ENCODE results near the gene ATP8A2. TPM values are rescaled to one million over a fixed set of nuclear protein-coding genes. Genes with fewer than 3 reads are reported as not detected.

The ATP8A2 gene
- total and polyA plus RNA-seq, 4 donors, result 0.01 to 0.08 (median 0.05) TPM; not detected in 1

GRCh38 chr13:26051657-26052311, 680.0 kb downstream of the ATP8A2 start, which contains the start of gene SHISA2:
Gene SHISA2 (minus strand): TSS chr13:26052016. CDS start chr13:26050975, 1,041 bp downstream.
- Histone ChIP-seq H3K27ac (ENCODE audit: low read depth in 1 of 2, low read length in 2 of 2) (no peak within 1 kb of the TSS), H3K27me3 (ENCODE audit: control insufficient read depth in 4 of 4, insufficient read depth in 4 of 4, low read length in 3 of 4) (peaks cover 4 to 36% (median 19%) of the 10 kb centered on the region in 4 donors), H3K9me3 (ENCODE audit: control insufficient read depth in 4 of 4, low read length in 3 of 4) (no peaks in the 10 kb centered on the region), H3K4me1 (ENCODE audit: control insufficient read depth in 4 of 4, insufficient read depth in 4 of 4, low read length in 3 of 4) (peaks cover 0 to 18% (median 9%) of the 10 kb centered on the region in 4 donors), H3K4me3 (ENCODE audit: low read depth in 1 of 3, low read length in 3 of 3) (peak within 1 kb of the TSS in 1 of 3 donors; percentile 37), H3K36me3 (ENCODE audit: control insufficient read depth in 4 of 4, insufficient read depth in 3 of 4, low read depth in 1 of 4, low read length in 3 of 4) (no peaks in the 10 kb centered on the region), H3K9ac (ENCODE audit: low read depth in 1 of 2, low read length in 2 of 2) (no peak within 1 kb of the TSS)
- 3% methylated on average over 71 of the region's 72 CpGs for WGBS
- DNase-seq (ENCODE audit: low spot score), result no peak
- no peak for TF ChIP-seq REST (IDR thresholded peaks at IDR 0.05)
- TF ChIP-seq GABPA (IDR thresholded peaks at IDR 0.05 in 1 of 2, conservative IDR thresholded peaks at IDR 0.05 in 1 of 2), result no peak
- TF ChIP-seq EGR1 (IDR thresholded peaks at IDR 0.05; ENCODE audit: low read depth in 2 of 2), result no peak
- TF ChIP-seq RXRA (IDR thresholded peaks at IDR 0.05), result no peak
- no peak for TF ChIP-seq HNF4G (IDR thresholded peaks at IDR 0.05)
- no peak for TF ChIP-seq NR2F2 (IDR thresholded peaks at IDR 0.05)
- no peak for TF ChIP-seq HNF4A (conservative IDR thresholded peaks at IDR 0.05)
- TF ChIP-seq MAX (IDR thresholded peaks at IDR 0.05), result no peak
- no peak for TF ChIP-seq ZBTB33 (IDR thresholded peaks at IDR 0.05)
- TF ChIP-seq CTCF (IDR thresholded peaks at IDR 0.05; ENCODE audit: low read depth, low read length, missing input control), result no peak
- TF ChIP-seq JUND (IDR thresholded peaks at IDR 0.05), result no peak
- TF ChIP-seq YY1 (IDR thresholded peaks at IDR 0.05), result no peak

GRCh38 chr13:26052337-26052736, 680.6 kb downstream of the ATP8A2 start:
- Histone ChIP-seq H3K4me3 (ENCODE audit: low read depth in 1 of 3, low read length in 3 of 3) (no peak overlapping the region), H3K27ac (ENCODE audit: low read depth in 1 of 2, low read length in 2 of 2) (no peak overlapping the region)

More at GRCh38 chr13:26052337-26052736, 680.6 kb downstream of the ATP8A2 start:
- no peak for TF ChIP-seq FOXA1 (IDR thresholded peaks at IDR 0.05)
- no peak for TF ChIP-seq EGR1 (IDR thresholded peaks at IDR 0.05; ENCODE audit: low read depth in 2 of 2)
- no peak for TF ChIP-seq HNF4G (IDR thresholded peaks at IDR 0.05)
- no peak for TF ChIP-seq TAF1 (conservative IDR thresholded peaks at IDR 0.05)
- TF ChIP-seq NR2F2 (IDR thresholded peaks at IDR 0.05), result no peak
- TF ChIP-seq REST (IDR thresholded peaks at IDR 0.05), result no peak
- DNase-seq (ENCODE audit: low spot score), result no peak
- peaks cover 2 to 36% (median 19%) of the 10 kb centered on the region in 4 donors for H3K27me3 ChIP-seq (ENCODE audit: control insufficient read depth in 4 of 4, insufficient read depth in 4 of 4, low read length in 3 of 4)
- no peaks in the 10 kb centered on the region for H3K9me3 ChIP-seq (ENCODE audit: control insufficient read depth in 4 of 4, low read length in 3 of 4)
- H3K9ac ChIP-seq (ENCODE audit: low read depth in 1 of 2, low read length in 2 of 2), result no peak overlapping the region
- H3K36me3 ChIP-seq (ENCODE audit: control insufficient read depth in 4 of 4, insufficient read depth in 3 of 4, low read depth in 1 of 4, low read length in 3 of 4), result no peaks in the 10 kb centered on the region
- 53% methylated on average over 10 of the region's 10 CpGs for WGBS
- H3K4me1 ChIP-seq (ENCODE audit: control insufficient read depth in 4 of 4, insufficient read depth in 4 of 4, low read length in 3 of 4), result peaks cover 0 to 18% (median 9%) of the 10 kb centered on the region in 4 donors

Data from liver (tissue), 9 donors.